ENCODE data around the gene PPP2R5C.

PPP2R5C gene

DNA sequence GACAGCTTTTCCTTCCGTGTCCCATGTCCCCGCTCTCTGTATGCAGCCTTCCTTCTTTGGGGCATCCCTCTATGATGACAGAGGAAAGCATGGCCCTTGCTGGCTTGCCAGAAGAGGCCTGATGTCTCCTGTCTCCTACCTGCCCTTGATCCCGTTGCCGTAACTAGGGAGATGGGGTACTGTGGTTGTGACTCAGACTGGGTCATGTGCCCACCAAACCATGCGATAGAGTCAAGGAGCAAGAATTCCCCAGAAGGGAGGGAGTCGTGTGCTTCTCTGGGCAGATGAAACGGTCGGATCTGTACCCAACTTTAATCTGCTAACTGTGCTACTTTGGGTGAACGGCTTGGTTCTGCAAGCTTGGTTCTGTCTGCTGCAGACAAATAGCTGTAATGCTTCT is 103.8 kb downstream of the PPP2R5C start:
- DNase-seq (ENCODE audit: low read depth) = no peak

DNA sequence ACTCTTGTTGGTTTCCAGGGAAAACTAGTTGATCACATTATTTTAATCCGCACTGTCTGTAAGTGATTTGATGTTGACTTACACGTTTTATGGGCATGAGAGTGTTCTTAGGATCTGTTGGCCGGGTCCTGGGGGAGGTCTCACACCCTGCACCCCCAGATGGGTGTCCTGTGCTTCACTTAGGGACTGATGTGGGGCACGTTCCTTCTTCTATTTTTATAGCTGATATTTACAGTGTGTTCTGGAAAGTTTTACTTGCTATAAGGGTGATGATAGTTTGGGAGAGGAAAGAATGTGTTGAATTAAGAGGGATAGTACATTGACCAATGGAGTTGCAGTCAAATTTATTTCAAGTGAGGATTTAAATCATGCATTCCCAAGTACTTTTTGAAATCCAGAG is 106.3 kb downstream of the PPP2R5C start:
- DNase-seq (ENCODE audit: low read depth) = no peak

DNA sequence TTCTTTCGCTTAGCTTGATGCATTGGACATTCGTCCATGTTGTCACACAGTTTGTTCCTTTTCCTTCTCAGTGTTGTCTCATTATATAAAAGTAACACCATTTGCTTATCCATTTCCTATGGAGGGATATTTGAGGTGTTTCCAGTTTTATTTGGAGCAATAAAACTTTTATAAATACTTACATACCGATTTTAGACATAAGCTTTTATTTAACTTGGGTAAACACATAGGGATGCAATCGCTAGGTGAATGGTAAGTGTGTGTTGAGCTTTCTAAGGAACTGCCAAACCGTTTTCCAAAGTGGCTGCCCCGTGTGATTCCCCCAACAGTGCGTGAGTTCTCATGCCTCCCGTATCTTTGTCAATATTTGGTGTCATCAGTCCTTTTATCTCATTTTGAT is 107.7 kb downstream of the PPP2R5C start:
- no peak for DNase-seq (ENCODE audit: low read depth)

- DNase-seq (ENCODE audit: low read depth) = no peak
Measured at GRCh38 chr14:101870273-101870939, 108.9 kb downstream of the PPP2R5C start.

DNA sequence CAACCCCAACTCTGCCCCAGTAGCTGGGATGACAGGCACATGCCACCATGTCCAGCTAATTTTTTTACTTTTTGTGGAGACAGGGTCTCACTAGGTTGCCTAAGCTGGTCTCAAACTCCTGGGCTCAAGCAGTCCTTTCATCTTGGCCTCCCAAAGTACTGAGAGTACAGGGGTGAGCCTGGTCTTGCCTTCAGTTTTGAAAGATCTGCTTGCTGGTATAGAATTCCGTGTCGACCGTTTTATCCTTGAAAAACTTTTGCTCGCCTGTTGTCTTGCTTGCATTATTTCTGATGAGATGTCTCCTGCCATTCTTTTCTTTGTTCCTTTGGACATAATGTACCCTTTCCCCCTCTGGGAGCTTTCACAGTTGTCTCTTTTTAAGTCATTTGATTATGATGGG is 110.8 kb downstream of the PPP2R5C start:
- no peak for DNase-seq (ENCODE audit: low read depth)

DNA sequence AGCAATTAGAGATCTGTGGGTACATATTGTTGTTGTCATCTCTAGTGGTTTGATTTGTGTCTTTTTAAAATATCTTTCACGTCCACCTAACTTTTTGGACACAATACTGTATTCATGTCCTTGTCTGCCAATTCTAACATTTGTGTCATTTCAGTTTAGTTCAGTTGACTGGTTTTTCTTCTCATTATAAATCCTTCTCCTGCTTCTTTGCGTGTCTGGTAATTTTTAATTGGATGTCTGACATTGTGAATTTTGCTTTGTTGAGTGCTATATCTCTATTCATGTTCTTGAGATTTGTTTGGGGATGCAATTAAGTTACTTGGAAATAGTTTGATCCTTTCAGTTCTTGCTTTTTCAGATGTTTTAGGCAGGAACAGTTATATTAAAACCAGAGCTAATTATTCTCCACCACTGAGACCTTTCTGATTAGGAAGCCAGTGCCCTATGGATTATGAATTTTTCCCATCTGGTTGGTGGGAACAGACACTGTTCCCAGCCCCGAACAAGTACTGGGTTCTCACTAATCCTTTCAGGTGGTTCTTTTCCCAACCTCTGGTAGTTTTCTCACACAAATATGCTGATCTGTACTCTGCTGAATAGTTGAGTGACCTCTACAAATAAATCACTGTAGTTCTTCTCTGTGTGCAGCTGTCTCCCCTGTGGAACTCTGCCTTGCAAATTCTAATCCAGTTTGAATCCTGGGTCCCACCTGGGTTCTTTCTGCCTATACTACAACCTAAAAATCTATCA is 111.7 kb downstream of the PPP2R5C start:
- no peak for DNase-seq (ENCODE audit: low read depth)

DNA sequence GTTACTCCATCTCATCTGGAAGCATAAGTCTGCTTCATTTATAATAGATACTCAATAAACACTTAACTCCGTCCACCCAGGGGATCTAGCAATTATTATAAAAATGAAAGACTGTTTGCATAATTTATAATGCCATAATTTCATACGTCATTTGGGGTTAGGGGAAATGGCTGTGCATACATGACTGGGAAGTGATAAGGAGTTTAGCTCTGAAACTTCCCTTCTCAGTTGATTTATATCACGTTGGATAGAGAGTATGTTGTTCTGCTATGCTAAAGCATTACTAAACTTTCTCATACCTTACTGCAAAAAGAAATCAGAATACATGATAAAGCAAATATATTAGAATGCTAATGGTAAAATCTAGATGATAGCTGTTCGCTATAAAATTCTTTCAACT is 112.5 kb downstream of the PPP2R5C start:
- no peak for DNase-seq (ENCODE audit: low read depth)

DNA sequence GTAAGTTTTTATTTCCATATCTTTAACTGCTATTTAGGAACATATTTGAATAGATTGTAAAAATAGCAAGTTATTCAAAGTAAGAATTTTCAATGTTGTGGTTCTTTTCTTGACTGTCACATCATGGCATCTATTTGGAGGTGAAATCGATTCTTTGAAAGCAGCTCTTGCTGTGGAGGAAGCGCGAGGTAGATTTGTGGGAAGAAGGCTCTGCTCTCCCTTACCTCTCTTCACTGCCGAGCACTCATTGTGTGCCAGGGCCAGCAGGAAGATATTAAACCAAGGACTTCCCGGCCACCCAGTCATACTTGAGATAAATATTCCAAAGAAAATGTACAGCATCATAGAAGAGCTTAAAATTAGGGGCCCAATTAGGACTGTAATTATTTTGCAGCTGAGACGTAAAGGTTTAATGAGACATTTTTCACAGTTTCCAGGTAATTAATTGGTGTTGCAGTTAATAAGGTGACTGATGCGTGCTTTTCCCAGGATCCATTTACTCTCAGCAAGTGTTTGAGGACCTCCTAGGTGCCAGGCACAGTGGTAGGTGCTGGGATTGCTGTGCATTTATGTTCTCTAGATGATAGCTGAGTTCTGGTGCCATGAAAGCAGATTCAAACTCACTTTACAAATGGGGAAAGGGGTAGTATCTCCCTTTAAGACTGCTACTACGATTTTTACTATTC is 113.7 kb downstream of the PPP2R5C start:
- no peak for DNase-seq (ENCODE audit: low read depth)

- no peak for DNase-seq (ENCODE audit: low read depth)
Measured at GRCh38 chr14:101875727-101876554, 114.4 kb downstream of the PPP2R5C start.

GRCh38 chr14:101876555-101876938 is 115.0 kb downstream of the PPP2R5C start:
- DNase-seq (ENCODE audit: low read depth) = no peak

DNA sequence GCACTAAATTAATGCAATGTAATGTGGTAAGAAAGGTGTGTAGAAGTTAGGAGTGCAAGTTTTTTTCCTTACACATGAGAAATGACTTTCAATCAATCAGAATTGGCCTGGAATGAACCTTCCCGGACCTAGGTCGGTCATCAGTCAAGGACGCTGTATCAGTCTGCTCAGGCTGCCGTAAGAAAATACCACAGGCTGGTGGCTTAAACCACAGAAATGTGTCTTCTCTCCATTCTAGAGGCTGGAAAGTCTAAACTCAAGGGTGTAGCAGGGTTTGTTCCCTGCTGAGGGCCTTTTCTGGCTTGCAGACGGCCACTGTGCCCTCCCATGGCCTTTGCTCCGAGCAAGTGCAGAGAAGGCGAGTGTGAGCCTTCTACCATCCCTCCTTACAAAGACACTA is 116.3 kb downstream of the PPP2R5C start:
- DNase-seq (ENCODE audit: low read depth) = no peak

- no peak for DNase-seq (ENCODE audit: low read depth)
Measured at GRCh38 chr14:101878211-101878821, 116.8 kb downstream of the PPP2R5C start.

GRCh38 chr14:101878822-101879528 is 117.5 kb downstream of the PPP2R5C start:
- no peak for DNase-seq (ENCODE audit: low read depth)

DNA sequence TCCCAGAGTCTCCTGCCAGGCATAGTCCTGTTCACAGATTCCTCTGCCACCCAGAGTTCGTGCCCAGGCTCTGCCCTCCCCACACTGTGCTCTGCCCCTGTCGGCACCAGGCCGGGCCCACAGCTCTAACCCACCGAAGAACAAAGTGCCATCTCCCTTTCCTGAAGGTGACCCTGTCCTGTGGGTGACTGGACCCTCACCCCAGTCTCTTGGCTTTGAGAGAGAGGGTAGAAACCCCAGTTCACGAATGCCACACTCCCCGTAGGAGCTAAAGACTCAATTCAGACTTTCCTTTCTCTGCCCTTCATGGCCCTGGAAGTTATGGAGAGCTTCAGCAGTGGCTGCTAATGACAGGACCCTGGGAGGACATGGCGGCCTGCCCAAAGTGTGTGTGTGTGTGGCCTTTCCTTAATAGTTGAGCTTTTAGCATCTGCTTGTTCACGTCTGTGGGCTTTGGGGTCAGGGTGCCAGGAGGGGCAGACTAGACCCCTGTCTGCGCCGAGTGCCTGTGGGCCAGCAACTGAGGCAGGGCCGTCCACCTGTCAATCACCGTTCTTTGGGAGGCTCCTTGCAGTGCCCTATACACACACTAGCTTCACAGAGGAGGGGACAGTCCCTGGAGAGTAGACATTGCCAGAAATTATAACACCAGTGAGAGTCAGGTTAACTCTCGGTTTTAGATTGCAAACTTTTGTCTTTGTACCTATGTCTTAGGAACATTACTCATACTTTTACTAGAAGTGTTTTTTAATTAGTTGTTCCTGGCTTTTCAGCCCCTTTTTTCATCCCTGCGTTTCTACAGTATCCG is 118.2 kb downstream of the PPP2R5C start:
- DNase-seq (ENCODE audit: low read depth) = no peak

DNA sequence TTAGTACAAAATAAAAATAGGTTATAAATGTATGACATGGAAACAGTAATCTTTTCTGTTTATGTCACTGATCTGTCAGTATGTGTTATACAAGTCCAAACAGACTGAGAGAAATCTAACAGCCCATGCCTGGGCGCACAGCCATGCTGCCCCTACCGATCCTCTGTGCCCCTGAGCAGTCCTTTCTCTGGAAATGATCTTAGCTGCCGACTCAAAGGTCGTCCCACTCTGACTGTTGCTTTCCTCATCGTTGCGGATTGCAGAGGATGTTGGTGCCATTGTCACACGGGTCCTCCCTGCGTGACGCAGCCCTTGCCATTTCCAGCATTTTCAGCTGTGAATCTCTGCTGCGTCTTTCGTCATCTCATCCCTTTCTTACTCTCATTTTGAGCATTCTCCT is 119.9 kb downstream of the PPP2R5C start:
- DNase-seq (ENCODE audit: low read depth) = no peak

DNA sequence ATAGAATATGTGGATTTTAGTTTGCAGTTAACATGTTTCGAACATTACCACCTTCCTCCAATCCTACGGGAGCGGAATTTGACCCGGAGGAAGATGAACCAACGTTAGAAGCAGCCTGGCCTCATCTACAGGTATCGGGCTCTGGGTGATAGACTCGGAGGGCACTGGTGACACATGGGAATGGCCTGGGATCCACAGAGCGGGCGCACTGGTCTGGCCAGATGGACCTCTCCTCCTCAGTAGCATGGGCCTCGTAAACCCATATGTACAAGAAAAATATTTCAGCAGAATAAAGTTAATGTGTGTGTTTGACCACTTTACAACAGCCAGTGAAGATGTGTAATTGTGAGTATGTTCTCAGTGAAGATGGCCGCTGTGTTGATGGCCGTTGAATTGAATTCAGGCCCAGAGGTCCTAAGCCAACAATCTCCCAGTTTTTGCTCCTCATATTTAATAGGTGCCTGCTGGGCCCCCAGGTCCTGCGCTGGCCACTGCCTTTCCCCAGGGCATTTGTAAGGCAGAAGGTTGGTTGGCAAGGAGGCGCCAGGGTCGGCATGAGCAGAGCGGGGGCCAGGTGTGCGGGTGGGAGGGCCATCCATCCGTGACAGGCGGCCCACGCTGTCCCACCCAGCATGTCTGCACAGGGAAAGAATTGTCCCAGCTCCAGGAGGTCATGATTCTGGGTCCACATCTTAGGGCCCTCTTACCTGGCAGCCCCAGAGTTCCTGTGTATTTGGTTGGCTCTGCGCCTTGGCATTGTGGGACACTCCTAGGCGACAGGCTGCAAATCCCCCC is 120.8 kb downstream of the PPP2R5C start:
- DNase-seq (ENCODE audit: low read depth) = no peak

GRCh38 chr14:101884089-101884933 is 122.8 kb downstream of the PPP2R5C start:
- DNase-seq (ENCODE audit: low read depth) = no peak

DNA sequence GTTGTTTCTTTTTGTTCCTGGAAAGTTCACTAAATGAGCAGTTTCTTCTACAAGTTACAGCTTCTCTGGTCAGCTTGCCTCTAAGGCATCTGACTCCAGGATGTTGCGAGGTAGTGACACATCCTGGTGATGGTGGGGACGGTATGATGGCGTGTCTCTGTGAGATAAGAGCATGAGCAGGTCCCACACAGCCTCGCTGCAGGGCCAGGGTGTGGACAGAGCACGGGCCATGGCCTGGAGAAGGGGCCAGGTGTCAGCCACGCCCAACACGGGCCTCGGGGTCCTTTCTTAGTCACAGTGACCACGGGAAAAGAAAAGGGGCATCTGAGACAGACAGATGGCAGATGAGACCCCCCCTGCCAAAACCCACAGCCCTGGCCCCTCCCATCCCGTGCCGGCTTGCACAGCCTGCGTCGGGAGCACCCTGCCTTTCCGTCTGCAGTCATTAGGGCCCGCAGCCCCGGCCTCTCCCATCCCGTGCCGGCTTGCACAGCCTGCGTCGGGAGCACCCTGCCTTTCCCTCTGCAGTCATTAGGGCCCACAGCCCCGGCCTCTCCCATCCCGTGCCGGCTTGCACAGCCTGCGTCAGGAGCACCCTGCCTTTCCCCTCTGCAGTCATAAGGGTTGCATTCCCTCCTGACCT is 123.5 kb downstream of the PPP2R5C start:
- DNase-seq (ENCODE audit: low read depth) = no peak
